ENCODE results near the gene VSIG10L2. TPM values are rescaled to one million over a fixed set of nuclear protein-coding genes. Genes with fewer than 3 reads are reported as not detected.
"Not testable (repeated sequence)": the region's sequence is repeated elsewhere in the genome, so short reads cannot be mapped to it uniquely, and the experiment has no call there.

VSIG10L2 gene
- not detected in 2 replicates for total RNA-seq

DNA sequence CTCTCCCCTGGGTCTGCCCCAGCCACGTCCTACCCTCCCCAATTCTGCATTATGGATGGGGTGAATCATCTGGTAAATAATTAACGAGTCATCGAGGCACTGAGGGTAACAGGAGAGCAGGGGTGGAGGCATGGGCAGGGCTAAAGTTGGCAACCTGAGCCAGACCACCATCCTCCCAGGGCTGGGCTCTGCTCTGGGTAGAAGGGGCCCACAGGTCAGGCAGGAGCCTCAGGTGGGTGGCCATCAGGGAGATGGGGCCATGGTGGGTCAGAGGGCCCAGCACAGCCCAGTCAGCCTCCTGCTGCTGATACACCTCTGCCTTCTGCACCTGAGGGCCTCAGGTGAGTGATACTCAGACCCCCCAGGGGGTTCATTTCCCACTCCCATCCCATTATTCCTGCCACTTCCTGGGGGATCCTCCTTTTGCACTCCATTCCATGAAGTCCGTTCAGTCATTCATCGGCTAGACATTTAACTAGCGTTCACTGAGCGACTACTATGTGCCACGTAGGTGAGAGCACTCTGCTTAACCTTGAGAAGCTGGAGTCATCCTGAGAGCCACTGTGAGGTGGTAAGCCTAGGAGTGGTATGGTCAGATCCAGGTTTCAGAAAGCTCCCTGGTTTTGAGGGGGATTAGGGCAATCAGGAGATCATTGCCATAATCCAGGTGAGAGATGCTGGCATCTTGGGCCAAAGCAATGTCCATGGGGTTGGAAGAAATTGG, at the start of gene VSIG10L2:
VSIG10L2 (plus strand) TSS at position 248 of the 724 bp plus-strand sequence; CDS start at position 260, 12 bp downstream.
- no peak for DNase-seq (ENCODE audit: low read depth in 2 of 2)

- no peak for DNase-seq (ENCODE audit: low read depth in 2 of 2)
Observed at GRCh38 chr11:125901872-125902271, 44.0 kb upstream of the VSIG10L2 start.

- no peak for DNase-seq (ENCODE audit: low read depth in 2 of 2)
Observed at GRCh38 chr11:125902277-125902926, 43.4 kb upstream of the VSIG10L2 start.

- peak; percentile 71 to 84 for DNase-seq (ENCODE audit: low read depth in 2 of 2)
Observed at GRCh38 chr11:125902927-125903710, 42.7 kb upstream of the VSIG10L2 start, which contains the start of gene PUS3. TSS of gene PUS3 (minus strand) at chr11:125903206. CDS start at chr11:125896284, 6,922 bp downstream.

GRCh38 chr11:125903711-125904659, 41.9 kb upstream of the VSIG10L2 start, which contains the start of gene DDX25:
TSS of gene DDX25 (plus strand) at chr11:125904508. CDS start at chr11:125904518, 10 bp downstream.
- no peak for DNase-seq (ENCODE audit: low read depth in 2 of 2)

DNA sequence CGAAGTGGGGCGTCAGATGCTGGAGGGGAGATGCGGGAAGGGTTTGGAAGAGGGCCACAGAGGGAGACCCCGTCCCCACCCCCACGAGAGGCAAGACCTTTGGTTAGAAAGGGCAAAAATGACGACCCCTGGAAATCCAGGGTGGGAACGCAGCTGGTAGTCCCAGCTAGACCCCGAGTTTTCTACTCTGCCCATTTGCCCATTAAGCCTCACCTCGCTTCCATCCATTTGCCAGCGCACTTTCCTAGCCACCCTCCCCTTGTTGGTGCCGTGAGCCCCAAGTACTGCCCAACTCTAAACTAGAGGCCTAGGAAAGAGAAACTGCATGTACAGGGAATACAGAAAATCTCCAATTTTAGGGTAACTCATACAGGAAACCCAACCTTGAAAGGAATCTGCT, 41.2 kb upstream of the VSIG10L2 start:
- DNase-seq (ENCODE audit: low read depth in 2 of 2): no peak

DNA sequence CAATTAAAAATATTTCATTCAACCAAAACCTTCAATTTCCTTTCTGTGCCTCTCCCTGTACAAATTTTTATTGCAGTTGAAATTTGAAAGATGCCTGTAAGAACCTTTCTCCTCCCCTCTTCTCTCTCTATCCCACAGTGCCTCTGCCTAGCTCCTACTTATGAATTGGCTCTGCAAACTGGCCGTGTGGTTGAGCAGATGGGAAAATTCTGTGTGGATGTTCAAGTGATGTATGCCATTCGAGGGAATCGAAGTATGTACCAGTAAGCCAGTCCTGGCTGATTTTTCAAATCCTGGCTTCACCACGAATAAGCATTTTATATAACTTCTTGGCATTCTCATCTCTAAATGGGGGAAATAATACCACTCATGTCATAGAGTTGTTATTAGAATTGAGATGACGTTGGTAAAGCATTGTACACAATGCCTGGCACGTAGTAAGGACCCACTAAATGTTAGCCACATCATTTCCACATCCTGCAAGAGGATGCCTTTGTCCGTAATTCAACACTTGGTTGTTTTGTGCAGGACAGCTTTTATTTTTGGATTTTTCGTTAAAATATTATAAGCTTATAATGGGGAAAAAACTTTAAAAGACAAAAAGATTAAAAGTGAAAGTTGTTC, 35.5 kb upstream of the VSIG10L2 start:
- no peak for DNase-seq (ENCODE audit: low read depth in 2 of 2)

- DNase-seq (ENCODE audit: low read depth in 2 of 2): not testable (repeated sequence)
Observed at GRCh38 chr11:125914601-125915000, 31.2 kb upstream of the VSIG10L2 start.

GRCh38 chr11:125916683-125917347, 29.0 kb upstream of the VSIG10L2 start:
- DNase-seq (ENCODE audit: low read depth in 2 of 2): no peak

- no peak for DNase-seq (ENCODE audit: low read depth in 2 of 2)
Observed at GRCh38 chr11:125918140-125918840, 27.6 kb upstream of the VSIG10L2 start.

GRCh38 chr11:125921042-125921441, 24.8 kb upstream of the VSIG10L2 start:
- no peak for DNase-seq (ENCODE audit: low read depth in 2 of 2)

DNA sequence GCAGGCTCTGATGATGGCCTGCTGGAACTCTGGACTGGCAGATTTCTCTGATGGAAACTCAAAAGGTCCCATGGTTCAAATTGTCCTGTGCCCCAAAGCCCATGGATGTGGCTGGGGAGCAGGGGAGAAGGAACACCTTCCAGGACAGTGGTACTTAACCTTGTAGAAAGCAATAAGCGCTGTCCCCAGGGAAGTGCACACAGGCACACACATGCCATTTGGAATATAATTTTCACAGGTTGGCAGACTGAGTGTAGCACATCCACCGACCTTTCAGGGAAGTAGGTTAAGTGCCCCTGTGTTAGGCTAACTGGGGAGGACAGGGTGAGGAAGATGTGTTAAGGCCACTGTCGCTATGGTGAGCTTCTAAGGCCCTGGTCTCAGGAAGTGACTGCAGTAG, 23.7 kb upstream of the VSIG10L2 start:
- no peak for DNase-seq (ENCODE audit: low read depth in 2 of 2)

DNA sequence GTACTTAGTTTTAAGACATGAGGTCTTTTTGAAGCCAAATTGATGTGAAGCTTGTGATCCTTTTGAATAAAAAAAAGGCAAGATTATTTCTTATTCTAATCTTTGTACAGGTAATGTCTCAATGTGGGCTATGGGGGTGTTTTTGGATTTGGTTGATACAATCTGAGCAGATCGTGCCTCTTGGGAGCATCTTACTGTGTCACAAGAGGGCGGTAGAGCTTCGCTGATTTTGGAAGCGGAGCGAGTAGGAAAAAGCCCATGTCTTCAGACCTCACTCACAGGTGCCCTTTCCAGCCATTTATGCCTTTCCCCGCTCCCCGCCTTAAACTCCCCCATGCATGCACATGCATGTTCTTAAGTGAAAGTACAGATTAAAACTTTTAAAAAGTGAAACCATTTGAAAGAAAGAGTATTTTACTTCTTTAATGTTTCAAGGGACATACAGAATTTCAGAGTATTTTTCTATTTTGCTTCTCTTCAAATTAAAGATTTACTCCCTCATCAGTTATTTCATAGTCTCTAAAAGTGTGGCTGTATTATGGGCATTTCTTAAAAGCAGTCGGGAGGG, 22.7 kb upstream of the VSIG10L2 start:
- DNase-seq (ENCODE audit: low read depth in 2 of 2): peak; percentile 63 to 73

- no peak for DNase-seq (ENCODE audit: low read depth in 2 of 2)
Observed at GRCh38 chr11:125923633-125924032, 22.2 kb upstream of the VSIG10L2 start.

DNA sequence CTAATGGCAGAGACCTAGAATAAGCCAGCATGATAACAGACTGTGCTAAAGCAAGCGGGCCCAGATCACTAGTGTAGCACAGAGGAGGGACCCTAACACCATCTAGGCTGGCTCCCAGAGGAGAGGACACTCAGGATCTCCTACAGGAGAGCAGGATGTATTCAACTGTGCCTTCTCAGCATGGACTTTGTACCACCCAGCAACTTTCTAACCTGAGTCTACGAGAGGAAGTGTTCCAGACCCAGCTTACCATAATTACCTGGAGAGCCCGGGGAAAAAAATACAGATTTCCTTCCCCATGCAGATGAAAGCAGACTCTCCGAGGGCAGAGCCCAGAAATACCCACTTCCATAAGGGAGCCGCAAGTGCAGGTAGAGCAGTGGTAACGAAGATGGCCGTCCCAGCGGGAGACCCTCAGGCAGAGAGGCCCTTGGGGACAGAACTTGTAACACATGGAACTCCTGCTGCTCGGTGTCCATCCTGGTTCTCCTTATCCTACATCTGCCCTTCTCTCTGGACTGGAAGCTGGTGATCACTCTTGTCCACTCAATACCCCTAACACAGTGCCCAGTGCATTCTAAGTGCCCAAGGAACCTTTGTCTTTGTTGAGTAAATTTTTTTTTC, 21.3 kb upstream of the VSIG10L2 start:
- DNase-seq (ENCODE audit: low read depth in 2 of 2): no peak

DNA sequence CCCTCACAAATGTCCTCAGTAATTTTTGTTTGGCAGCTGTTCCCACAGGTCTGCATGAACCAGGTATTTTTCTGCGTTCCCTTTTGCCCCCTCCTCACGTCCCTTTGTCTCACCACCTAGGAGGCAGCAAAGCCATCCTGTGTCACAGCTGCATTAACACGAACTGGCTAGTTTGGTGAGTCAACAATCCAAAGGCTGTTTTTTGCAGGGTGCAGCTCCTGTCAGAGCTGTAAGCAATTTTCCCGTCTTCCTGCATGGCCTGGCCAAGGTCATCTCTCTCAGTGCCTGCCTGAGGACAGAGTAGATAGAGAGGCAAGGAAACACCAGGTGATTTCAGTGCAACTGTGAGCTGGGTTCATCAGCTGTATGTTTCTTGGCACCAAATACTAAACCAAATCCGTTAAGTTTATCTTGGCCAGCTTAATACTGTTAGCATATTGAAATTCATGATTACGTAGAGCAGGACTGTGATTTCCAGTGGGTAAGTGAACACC, 20.6 kb upstream of the VSIG10L2 start:
- peak; percentile 74 to 76 for DNase-seq (ENCODE audit: low read depth in 2 of 2)

DNA sequence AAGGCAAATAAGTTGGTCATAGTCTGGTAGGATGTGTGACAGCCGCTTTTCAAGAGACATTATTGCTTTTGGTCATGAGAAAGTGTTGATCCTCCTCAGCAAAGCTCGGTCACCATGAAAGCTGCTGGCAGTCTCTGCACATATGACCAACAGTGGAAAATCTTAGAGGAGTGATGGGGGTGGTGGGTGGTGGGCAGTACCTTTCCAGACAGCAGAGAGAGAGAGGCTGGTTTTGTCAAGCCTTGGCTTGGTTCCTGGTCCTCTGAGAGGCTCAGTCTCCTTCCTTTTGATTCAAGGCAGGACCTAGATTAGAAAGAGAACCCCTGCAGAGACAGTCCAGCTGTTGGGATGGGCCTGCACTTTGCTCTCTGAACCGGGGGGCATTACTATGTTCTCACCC, 20.0 kb upstream of the VSIG10L2 start:
- no peak for DNase-seq (ENCODE audit: low read depth in 2 of 2)

DNA sequence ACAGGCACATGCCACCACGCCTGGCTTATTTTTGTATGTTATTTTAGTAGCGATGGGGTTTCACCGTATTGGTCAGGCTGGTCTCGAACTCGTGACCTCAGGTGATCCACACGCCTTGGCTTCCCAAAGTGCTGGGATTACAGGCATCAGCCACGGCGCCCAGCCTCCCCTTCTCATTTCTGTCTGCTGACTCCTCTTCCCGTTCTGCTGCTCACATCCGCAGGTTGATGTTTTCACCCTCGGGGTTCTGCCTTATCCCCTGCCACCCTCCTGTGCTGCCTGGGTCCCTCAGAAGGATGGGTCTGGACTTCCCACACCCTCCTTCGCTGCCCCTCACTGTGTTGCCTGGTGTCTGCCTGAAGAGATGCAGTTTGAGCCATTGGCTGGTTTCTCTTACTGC, 19.2 kb upstream of the VSIG10L2 start:
- no peak for DNase-seq (ENCODE audit: low read depth in 2 of 2)

Measured in dermis microvascular lymphatic vessel endothelial cell (primary cell).